HCT116 (cell line): ENCODE measurements around the gene DIP2A. TPM values are rescaled to one million over a fixed set of nuclear protein-coding genes. Genes with fewer than 3 reads are reported as not detected.

Source experiments
- ATAC-seq: fragments of 200-7000 bp; cut with Tn5 transposase; 2 replicates; pipeline ENCODE4 v1.9.1; 2020; ENCODE audit warnings: mild to moderate bottlenecking, moderate library complexity
- BruUV-seq: library from RNA; stranded (reverse); fragments of 400-500 nt; replicated peaks from 2 replicates; lab custom pipeline; 2021; lab: Mats Ljungman, UMichigan
- CTCF ChIA-PET: fragments of 300-600 bp; sonication (Branson Sonifier 250); formaldehyde crosslinking; loops from one replicate; lab custom pipeline; 2021; ENCODE audit warnings: antibody characterized with exemption; lab: Charles Lee
- POLR2A ChIA-PET: fragments of 300-600, 350-600 bp; sonication (Branson Sonifier 250); formaldehyde crosslinking; loops from one replicate; lab custom pipeline; 2021; ENCODE audit warnings: antibody characterized with exemption; lab: Charles Lee
- RAD21 ChIA-PET, 2 experiments: fragments of 300-600 bp; sonication (Branson Sonifier 250); formaldehyde crosslinking; loops; one replicate each; lab custom pipeline; 2023; ENCODE audit warnings: low total read pairs in 2 of 2; ENCODE audit not compliant: uncharacterized antibody in 2 of 2, unreplicated experiment in 2 of 2, low non-redundant PET in 1 of 2; lab: Charles Lee
- DNase-seq: peaks from one replicate; pipeline ENCODE4 v3.0.0-alpha.2; 2010; ENCODE audit warnings: low read depth, low spot score
- H2AFZ ChIP-seq: fragments of 200-600 bp; shearing (Covaris generic), sonication (generic); 2 replicates; pipeline ENCODE4 v1.6.1; 2017; ENCODE audit warnings: low read depth, mixed run types, mixed read lengths, antibody characterized with exemption, low read length; ENCODE audit not compliant: poor library complexity, severe bottlenecking
- H3K27ac ChIP-seq: 2 replicates; pipeline ENCODE4 v1.5.1; 2012; ENCODE audit warnings: low read depth, low read length
- H3K27me3 ChIP-seq: fragments of 200-600 bp; sonication (generic); 2 replicates; pipeline ENCODE4 v1.6.1; 2016; ENCODE audit warnings: mixed run types, low read length, mixed read lengths; ENCODE audit not compliant: insufficient read depth
- H3K36me3 ChIP-seq, 2 experiments: fragments of 200-500 bp in 1 of 2; fragments of 200-600 bp in 1 of 2; sonication (Bioruptor generic) in 1 of 2; sonication (generic) in 1 of 2; 2 replicates each; pipeline versions ENCODE4 v1.5.1 to v1.6.1; 2014 to 2016; ENCODE audit warnings: low read length in 2 of 2, inconsistent platforms in 1 of 2, mixed read lengths in 1 of 2, mixed run types in 1 of 2; ENCODE audit not compliant: insufficient read depth in 2 of 2, control insufficient read depth in 1 of 2
- H3K4me1 ChIP-seq, 2 experiments: fragments of 200-600 bp in 1 of 2; sonication (generic) in 1 of 2; 2 replicates each; pipeline versions ENCODE4 v1.5.1 to v1.6.1; 2012 to 2017; ENCODE audit warnings: low read length in 2 of 2, inconsistent platforms in 1 of 2, mild to moderate bottlenecking in 1 of 2, mixed read lengths in 1 of 2, mixed run types in 1 of 2, moderate library complexity in 1 of 2; ENCODE audit not compliant: insufficient read depth in 2 of 2, control insufficient read depth in 1 of 2
- H3K4me2 ChIP-seq: fragments of 200-600 bp; sonication (generic); 2 replicates; pipeline ENCODE4 v1.6.1; 2017; ENCODE audit warnings: mixed run types, low read length, mixed read lengths
- H3K4me3 ChIP-seq, 2 experiments: fragments of 200-600 bp in 1 of 2; sonication (generic) in 1 of 2; replicated peaks in 1 of 2; 2 replicates each; pipeline ENCODE4 v1.5.1; 2011 to 2016; ENCODE audit warnings: low read length in 2 of 2, control low read depth in 1 of 2, low read depth in 1 of 2, mild to moderate bottlenecking in 1 of 2, mixed read lengths in 1 of 2, mixed run types in 1 of 2
- H3K79me2 ChIP-seq: fragments of 200-600 bp; sonication (generic); 2 replicates; pipeline ENCODE4 v1.6.1; 2017; ENCODE audit warnings: mild to moderate bottlenecking, mixed run types, low read length, moderate library complexity, mixed read lengths; ENCODE audit not compliant: insufficient read depth
- H3K9ac ChIP-seq: fragments of 200-600 bp; sonication (generic); 2 replicates; pipeline ENCODE4 v1.6.1; 2016; ENCODE audit warnings: low read length, mixed read lengths
- H3K9me2 ChIP-seq: fragments of 200-600 bp; sonication (generic), shearing (Covaris generic); 2 replicates; pipeline ENCODE4 v1.6.1; 2017; ENCODE audit warnings: mixed run types, mild to moderate bottlenecking, moderate library complexity; ENCODE audit not compliant: insufficient read depth
- H3K9me3 ChIP-seq, 2 experiments: fragments of 200-500 bp in 1 of 2; fragments of 200-600 bp in 1 of 2; sonication (Bioruptor generic) in 1 of 2; sonication (generic) in 1 of 2; 2 replicates each; pipeline ENCODE4 v1.6.1; 2014 to 2017; ENCODE audit warnings: low read length in 2 of 2, mixed read lengths in 2 of 2, inconsistent platforms in 1 of 2, low read depth in 1 of 2, mild to moderate bottlenecking in 1 of 2, mixed run types in 1 of 2, moderate library complexity in 1 of 2; ENCODE audit not compliant: control insufficient read depth in 1 of 2, insufficient read depth in 1 of 2
- H4K20me1 ChIP-seq: fragments of 200-600 bp; sonication (generic), shearing (Covaris generic); 2 replicates; pipeline ENCODE4 v1.6.1; 2017; ENCODE audit warnings: mixed run types, mild to moderate bottlenecking, moderate library complexity; ENCODE audit not compliant: insufficient read depth
- CBX3 ChIP-seq: IDR thresholded peaks from 2 replicates; pipeline ENCODE4 v1.6.1; 2012; ENCODE audit warnings: low read depth
- CEBPB ChIP-seq: IDR thresholded peaks from 2 replicates; pipeline ENCODE4 v1.6.1; 2012; ENCODE audit warnings: low read depth
- CTCF ChIP-seq, 3 experiments: fragments of 200-600 bp in 1 of 3; sonication (generic) in 1 of 3; IDR thresholded peaks in 2 of 3; conservative IDR thresholded peaks in 1 of 3; 2 replicates each; pipeline ENCODE4 v1.5.1; 2012 to 2017; ENCODE audit warnings: low read depth in 2 of 3, low read length in 2 of 3, antibody characterized with exemption in 1 of 3, borderline replicate concordance in 1 of 3, control low read depth in 1 of 3, mild to moderate bottlenecking in 1 of 3, mixed read lengths in 1 of 3, mixed run types in 1 of 3, moderate library complexity in 1 of 3; ENCODE audit not compliant: insufficient read depth in 1 of 3
- EGR1 ChIP-seq: IDR thresholded peaks from 2 replicates; pipeline ENCODE4 v1.6.1; 2012; ENCODE audit warnings: low read depth
- ELF1 ChIP-seq: IDR thresholded peaks from 2 replicates; pipeline ENCODE4 v1.6.1; 2012; ENCODE audit warnings: low read depth, borderline replicate concordance
- JUND ChIP-seq: IDR thresholded peaks from 2 replicates; pipeline ENCODE4 v1.6.1; 2012
- POLR2A ChIP-seq: IDR thresholded peaks from 2 replicates; pipeline ENCODE4 v1.7.0; 2011; ENCODE audit warnings: borderline replicate concordance; ENCODE audit not compliant: insufficient read depth, insufficient read length; ENCODE audit errors: extremely low read depth
- POLR2AphosphoS5 ChIP-seq: IDR thresholded peaks from 2 replicates; pipeline ENCODE4 v1.6.1; 2011; ENCODE audit warnings: mild to moderate bottlenecking, low read depth, low read length, moderate library complexity
- RAD21 ChIP-seq: IDR thresholded peaks from 2 replicates; pipeline ENCODE4 v1.6.1; 2012; ENCODE audit warnings: low read depth, mild to moderate bottlenecking
- SP1 ChIP-seq: IDR thresholded peaks from 2 replicates; pipeline ENCODE4 v1.6.1; 2012; ENCODE audit warnings: low read depth
- SRF ChIP-seq: IDR thresholded peaks from 2 replicates; pipeline ENCODE4 v1.6.1; 2012; ENCODE audit warnings: low read depth
- TCF7L2 ChIP-seq: IDR thresholded peaks from 2 replicates; pipeline ENCODE4 v1.7.0; 2011; ENCODE audit warnings: borderline replicate concordance, inconsistent platforms; ENCODE audit not compliant: insufficient read depth, insufficient read length; ENCODE audit errors: extremely low read depth
- YY1 ChIP-seq: IDR thresholded peaks from 2 replicates; pipeline ENCODE4 v1.6.1; 2011; ENCODE audit warnings: low read length, low read depth, moderate library complexity, mild to moderate bottlenecking; ENCODE audit not compliant: insufficient replicate concordance; ENCODE audit errors: extremely low read depth
- ZBTB33 ChIP-seq: IDR thresholded peaks from 2 replicates; pipeline ENCODE4 v1.6.1; 2011; ENCODE audit warnings: mild to moderate bottlenecking, low read length, moderate library complexity; ENCODE audit not compliant: insufficient replicate concordance; ENCODE audit errors: extremely low read depth
- ZFX ChIP-seq: fragments of 450-650 bp; IDR thresholded peaks from 2 replicates; pipeline ENCODE4 v1.6.1; 2017
- intact Hi-C: fragments of 100-400 bp; cut with micrococcal nuclease; formaldehyde crosslinking; loops from 2 replicates; pipeline ENCODE4 v1.10.0; 2022
- total RNA-seq: library from RNA; stranded (reverse); gene quantifications from one replicate; pipeline ENCODE4 v1.2.1, GENCODE V29; 2021; ENCODE audit not compliant: unreplicated experiment
- TF ChIP-seq, protein P1 (sequence below): IDR thresholded peaks from 2 replicates; pipeline ENCODE4 v1.6.1; 2012

The DIP2A gene
- total RNA-seq, 1 experiment from 2014 or later: 39.9 TPM

GRCh38 chr21:46605767-46606426, 147.2 kb downstream of the DIP2A start:
- H3K27me3 ChIP-seq: 0 out of 2 replicates have a peak, but pooled peaks cover 6% of the 10 kb centered on the region
- TF ChIP-seq POLR2AphosphoS5: no peak
- no peak for TF ChIP-seq JUND
- TF ChIP-seq CEBPB: no peak
- TF ChIP-seq CTCF (IDR thresholded peaks at IDR 0.05 in 2 of 3, conservative IDR thresholded peaks at IDR 0.05 in 1 of 3; ENCODE audit: borderline replicate concordance in 1 of 3, insufficient read depth in 1 of 3, low read depth in 2 of 3, low read length in 2 of 3): no peak
- TF ChIP-seq EGR1: no peak
- no peak for TF ChIP-seq RAD21
- TF ChIP-seq SP1: no peak
- no peak for TF ChIP-seq POLR2A
- no peak for TF ChIP-seq TCF7L2
- TF ChIP-seq ELF1: no peak
- TF ChIP-seq ZFX: no peak
- TF ChIP-seq SRF: no peak
- TF ChIP-seq ZBTB33: no peak
- TF ChIP-seq, protein P1, sequence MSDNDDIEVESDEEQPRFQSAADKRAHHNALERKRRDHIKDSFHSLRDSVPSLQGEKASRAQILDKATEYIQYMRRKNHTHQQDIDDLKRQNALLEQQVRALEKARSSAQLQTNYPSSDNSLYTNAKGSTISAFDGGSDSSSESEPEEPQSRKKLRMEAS: no peak
- no peak for TF ChIP-seq YY1
- TF ChIP-seq CBX3: no peak
- no peak overlapping the region for H3K4me2 ChIP-seq
- H3K9ac ChIP-seq: no peak overlapping the region
- POLR2A ChIA-PET: no interaction called here
- H3K27ac ChIP-seq: no peak overlapping the region
- ATAC-seq (no peak), DNase-seq (no peak)
- no peaks in the 10 kb centered on the region for H3K4me1 ChIP-seq
- RAD21 ChIA-PET: no interaction called here
- no TSS peak for BruUV-seq
- no peaks in the 10 kb centered on the region for H4K20me1 ChIP-seq
- no peaks in the 10 kb centered on the region for H3K9me2 ChIP-seq
- no peaks in the 10 kb centered on the region for H3K36me3 ChIP-seq
- no peak overlapping the region for H2AFZ ChIP-seq
- CTCF ChIA-PET: no interaction called here
- H3K4me3 ChIP-seq: no peak overlapping the region
- intact Hi-C loops: no loop called here
- no peaks in the 10 kb centered on the region for H3K9me3 ChIP-seq
- no peaks in the 10 kb centered on the region for H3K79me2 ChIP-seq
